GM21515 (cell line): ENCODE data around the gene CAB39L.

Experiments
- ATAC-seq: cut with Tn5 transposase; IDR thresholded peaks from one replicate; pipeline ENCODE4 v1.9.1; 2021; ENCODE audit not compliant: unreplicated experiment

CAB39L gene

GRCh38 chr13:49314344-49314882 lies 129.5 kb downstream of the CAB39L start:
- ATAC-seq = no peak

GRCh38 chr13:49311816-49312215 lies 132.0 kb downstream of the CAB39L start:
- no peak for ATAC-seq

- no peak for ATAC-seq
Measured at GRCh38 chr13:49310251-49310650, 133.6 kb downstream of the CAB39L start.

- no peak for ATAC-seq
Measured at GRCh38 chr13:49308921-49309408, 134.9 kb downstream of the CAB39L start.

GRCh38 chr13:49308097-49308875 lies 135.6 kb downstream of the CAB39L start:
- no peak for ATAC-seq

- ATAC-seq = no peak
Measured at GRCh38 chr13:49307365-49307764, 136.5 kb downstream of the CAB39L start.

GRCh38 chr13:49305792-49306425 lies 138.0 kb downstream of the CAB39L start:
- ATAC-seq = no peak

DNA sequence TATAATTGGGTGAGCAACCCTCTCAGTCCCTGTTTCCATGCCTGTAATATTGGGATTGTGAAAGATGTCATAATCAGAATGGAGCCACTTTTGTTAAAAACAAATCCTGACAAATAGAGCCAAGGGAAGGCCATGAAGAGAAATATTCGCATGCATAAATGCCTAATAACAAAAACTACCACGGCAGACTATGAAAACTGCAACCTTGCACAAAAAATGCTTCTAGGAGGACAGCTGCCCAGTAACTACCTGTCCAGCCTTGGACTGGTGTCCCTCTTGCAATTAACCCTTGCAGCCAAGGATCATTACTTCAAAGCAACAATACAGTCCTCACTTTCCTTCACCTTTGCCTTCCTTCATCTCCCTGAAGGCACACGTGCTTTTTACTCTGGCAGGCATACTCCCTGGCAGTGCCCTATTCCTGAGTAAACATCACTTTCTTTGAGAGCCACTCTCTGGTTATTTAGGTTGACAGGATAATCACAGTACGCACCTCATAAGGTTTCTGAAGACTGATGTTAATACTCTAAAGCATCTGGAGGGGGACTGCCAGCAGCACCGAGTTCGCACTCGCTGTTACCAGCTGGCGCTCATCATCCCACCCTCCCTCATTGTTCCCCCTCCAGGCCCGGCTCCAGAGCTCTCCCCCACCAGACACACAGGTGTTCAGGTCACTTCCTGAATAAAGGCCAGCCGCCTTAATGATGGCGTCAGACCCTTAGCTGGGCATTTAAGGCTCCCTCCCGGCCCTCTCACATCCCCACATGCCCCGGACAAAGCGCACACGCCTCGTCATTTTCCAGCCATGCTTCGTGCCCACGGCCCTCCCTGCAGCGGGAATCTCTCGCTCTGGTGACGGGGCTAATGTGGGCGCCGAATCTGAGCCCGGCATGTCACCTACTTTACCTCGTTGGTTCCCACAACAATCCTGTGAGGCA lies 138.8 kb downstream of the CAB39L start:
- ATAC-seq = no peak

- ATAC-seq = no peak
Measured at GRCh38 chr13:49304356-49304755, 139.5 kb downstream of the CAB39L start.

DNA sequence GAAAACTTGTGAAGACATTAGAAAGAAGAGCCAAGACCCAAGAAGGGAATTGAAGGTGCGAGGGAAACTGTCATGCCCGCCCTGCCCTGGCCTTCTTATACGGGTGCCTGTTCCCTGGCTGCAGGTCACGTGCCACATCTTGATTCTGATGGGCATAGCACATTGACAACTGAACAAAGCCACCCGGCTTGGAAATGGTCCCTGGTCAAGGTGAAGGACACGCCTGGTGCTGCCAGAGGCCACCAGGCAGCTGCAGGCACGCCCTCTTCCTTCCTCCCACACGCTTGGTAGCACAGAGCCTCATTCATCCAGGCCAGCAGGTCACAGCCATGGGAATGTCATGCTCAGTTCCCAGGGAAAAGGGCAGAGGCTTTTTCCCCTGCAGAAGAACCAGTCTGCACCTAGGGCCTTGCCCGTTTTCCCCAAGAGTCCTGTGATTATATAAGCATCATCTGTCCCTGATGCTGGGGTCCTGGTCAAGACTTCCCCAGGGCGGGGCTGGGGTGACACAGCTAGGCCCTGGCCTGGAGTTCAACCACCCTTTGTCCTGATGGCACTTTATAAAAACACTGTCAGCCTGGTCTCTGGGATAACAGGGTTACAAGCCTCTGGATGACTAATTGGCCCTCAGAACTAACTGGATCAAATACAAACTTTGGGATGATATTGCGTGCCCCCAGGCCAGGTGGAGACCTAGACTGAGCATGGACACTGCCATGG lies 140.2 kb downstream of the CAB39L start:
- ATAC-seq = no peak

DNA sequence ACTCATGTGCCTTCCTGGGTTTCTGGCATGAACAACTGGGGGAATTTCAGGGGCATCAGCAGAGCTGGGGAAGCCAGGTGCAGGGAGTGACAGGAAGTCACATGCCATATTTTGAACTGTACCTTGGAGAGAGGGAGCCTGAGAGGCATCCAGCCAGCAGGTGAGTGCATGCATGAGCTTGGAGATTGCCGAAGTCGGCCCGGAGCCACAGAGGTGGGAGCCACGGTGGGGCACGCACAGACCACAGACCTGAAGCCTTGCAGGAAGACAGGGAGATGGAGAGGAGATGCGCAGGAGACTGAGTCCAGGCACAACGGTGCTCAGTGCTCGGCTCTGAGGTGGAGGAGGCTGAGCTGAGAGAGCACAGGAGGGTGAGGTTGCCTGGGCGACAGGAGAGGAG lies 141.0 kb downstream of the CAB39L start:
- no peak for ATAC-seq

DNA sequence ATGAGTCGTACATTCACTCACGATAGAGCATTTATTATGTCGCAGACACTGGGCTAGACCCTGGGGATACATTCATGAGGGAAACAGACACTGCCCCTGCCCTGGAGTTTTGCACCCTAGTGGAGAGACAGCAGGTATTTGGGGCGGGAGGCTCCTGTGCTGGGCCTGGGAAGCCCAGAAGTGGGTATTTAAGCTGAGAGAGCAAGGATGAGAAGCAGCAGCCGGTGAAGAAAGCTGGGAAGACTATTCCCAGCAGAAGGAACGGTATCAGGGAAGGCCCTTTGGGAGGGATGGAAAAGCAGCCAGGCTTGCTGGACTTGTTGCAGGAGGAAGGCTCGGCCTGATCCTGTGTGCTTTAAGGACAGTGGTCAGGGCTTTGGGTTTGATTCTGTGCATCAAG lies 141.6 kb downstream of the CAB39L start:
- no peak for ATAC-seq

DNA sequence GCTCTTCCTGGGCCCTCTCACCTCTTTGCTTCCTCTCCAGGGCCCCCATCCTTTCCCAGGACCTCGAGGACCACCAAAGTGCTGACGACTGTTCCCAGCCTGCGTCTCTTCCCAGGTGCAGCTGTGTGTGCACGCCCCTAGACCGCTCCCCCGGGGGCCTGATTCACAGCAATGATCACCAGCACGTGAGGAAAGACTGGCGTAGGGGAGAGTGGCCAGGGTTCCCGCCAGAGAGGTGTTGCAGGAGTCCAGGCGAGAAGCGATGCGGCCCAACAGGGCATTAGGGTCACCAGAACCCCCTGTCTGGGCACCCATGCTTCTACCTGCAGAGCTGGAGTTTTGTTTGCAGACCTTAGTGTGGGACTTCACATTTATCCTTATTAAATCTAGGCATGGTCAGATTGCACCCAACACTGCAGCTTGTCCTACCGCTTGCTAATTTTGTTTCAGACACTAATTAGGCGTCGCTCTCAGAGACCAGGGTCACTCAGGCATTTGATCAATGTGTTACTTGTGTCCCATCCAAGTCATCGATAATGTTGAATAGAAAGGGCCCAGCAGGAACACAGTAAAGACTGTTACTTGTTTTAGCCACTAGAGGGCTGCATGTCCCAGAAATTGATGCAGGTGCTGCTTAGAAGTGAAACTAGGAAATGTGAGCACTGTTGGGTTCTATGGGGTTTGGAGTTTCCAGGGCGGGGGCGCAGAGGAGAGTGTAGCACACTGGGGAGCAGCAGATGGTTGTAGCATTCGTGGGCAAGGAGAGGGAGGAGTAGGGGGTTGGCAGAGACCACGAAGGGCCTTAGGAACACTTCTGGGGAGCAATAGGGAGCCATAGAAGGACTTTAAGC lies 142.9 kb downstream of the CAB39L start:
- peak; percentile 86 for ATAC-seq

DNA sequence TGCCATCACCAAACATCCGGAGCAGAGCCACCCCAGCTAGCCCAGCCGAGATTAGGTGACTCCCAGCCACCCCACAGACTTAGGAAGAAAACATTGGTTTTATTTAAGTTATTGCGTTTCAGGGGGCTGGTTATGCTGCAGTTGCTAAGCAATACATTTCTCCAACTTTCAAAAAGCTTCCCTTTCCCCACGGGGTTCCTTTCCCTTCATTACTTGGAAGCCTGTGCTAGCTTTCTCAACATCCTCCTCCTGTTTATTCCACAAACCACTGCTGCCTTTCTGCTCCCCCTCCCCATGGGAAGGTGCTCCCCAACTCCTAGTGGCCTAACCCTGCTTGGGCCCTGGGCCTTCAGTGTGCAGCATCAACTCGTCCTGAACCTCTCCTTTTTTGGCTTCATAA lies 143.6 kb downstream of the CAB39L start:
- no peak for ATAC-seq

GRCh38 chr13:49298903-49299605 lies 144.8 kb downstream of the CAB39L start:
- ATAC-seq = no peak

DNA sequence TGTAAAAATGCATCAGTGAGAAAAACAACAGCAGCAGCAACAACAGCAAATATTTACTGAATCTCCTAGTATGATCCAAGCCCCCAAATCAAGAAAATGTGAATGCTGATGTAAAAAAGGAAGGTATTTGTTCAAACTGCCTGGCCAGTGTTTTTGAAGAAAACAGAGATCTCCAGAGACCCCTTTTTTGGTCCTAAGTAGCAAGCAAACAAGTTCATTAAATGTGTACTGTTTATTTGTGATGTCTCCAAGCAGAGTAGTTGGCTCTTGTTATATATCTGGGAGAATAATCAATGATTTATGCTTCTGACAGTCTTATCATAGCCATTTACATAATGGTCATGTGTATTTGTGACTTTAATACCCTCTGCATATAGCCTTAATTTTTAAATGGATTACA lies 145.4 kb downstream of the CAB39L start:
- no peak for ATAC-seq

GRCh38 chr13:49297338-49297737 lies 146.5 kb downstream of the CAB39L start:
- no peak for ATAC-seq

DNA sequence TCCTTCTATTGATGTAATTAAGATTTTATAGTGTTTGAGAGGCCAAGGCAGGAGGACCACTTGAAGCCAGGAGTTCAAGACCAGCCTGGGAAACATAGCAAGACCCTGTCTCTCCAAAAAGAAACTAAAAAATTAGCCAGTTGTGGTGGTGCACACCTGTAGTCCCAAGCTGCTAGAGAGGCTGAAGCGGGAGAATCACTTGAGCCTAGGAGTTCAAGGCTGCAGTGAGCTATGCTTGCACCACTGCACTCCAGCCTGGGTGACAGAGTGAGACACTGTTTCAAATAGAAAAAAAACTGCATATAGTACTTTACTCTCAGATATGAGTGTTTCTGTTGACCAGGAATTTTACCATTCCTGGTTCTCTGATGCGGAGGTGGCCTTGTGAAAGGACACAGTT lies 147.2 kb downstream of the CAB39L start:
- no peak for ATAC-seq

DNA sequence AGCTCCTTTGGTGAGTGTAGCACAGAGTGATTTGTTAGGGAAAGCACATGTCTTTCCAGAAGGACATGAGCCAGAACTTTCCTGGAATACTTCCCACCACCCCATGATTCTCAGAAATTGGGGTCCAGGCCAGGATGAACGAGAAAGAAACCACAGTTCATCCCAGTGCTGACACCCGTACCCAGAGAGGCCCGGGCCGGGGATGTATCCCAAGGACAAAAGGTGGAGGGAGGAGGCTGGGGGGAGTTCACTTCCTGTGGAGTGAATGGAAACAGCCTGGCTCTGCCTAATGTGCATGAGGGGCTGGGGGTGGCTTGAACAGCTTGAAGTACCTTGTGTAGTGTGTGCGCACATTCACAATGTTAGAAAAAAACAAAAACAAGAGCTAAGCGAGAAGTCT lies 148.6 kb downstream of the CAB39L start:
- ATAC-seq = no peak
